ENCODE data around the gene GAMT.
A peak's percentile ranks its signal among the peaks of the same experiment; 100 is the strongest.
"Not testable (repeated sequence)": the region's sequence is repeated elsewhere in the genome, so short reads cannot be mapped to it uniquely, and the experiment has no call there.

GAMT gene

GRCh38 chr19:1401138-1401888 lies at the start of gene GAMT:
TSS of gene GAMT (minus strand) at chr19:1401542. CDS start at chr19:1401476, 66 bp downstream.
- DNase-seq, result peak; percentile 71 to 79

DNA sequence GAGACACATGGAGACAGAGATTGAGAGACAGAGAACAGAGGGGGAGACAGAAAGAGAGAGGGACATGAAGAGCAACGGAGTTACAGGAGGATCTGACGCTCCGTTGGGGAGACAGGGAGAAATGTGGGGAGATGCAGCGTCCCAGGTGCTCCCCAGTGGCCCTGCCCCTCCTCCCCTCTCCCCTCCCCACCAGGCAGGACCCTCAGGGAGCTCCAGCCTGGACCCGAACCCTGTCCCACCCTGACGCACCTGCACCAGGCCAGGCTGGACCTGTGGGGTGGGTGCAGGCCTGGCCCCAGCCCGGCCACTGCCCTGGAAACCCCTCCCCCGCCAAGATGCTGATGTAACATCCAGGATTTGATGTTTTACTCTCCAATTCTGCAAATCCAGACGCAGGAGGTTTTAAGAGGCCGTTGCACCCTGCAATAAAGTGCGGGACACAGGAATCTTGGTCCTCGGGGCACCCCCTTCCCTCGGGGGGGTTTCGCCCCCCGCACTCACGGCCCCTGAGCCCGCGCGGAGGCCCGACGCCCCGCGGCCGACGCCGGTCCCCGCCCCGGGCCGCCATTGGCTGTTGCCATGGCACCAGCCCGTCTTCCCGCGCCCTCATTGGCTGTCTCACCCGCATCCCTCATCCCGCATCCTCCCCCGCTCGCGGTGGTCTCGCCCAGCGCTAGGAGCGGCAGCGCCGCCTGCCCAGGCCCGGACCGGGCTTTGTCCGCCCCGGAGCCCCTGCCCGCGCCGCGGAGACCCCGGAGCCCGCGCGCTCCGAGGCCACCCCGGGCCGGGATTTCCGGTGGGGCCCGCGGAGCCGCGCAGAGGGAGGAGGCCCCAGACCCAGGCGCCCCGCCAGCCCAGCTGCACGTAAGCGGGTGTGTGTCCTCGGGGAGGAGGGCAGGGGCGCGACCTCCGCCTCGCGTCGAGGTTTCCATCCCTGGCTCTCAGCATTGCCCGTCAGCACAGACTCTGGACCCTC lies 48.4 kb upstream of the GAMT start, which contains the start of gene APC2:
Gene APC2, plus strand, starts transcription at position 655 of the 976 bp plus-strand sequence. CDS start 2,881 bp downstream, outside the sequence.
- peak in 1 of 2 experiments; percentile 61 for DNase-seq

DNA sequence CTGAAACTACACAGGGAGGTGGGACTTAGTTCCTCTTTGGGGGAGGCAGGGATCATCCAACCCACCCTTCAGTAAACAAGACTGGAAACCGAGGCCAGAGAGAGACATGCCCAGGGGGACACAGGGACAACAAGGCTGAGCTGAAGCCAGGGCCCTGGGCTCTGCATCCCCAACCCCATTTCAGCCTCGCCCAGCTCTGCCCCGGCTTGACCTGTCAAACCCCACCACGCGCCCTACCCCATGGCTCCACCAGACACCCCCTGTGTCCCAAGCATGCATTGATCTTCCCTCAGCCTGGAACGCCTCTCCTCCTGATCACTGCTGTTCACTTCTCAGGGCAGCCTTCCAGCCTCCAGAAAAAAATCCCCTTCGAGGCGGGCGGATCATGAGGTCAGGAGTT lies 46.6 kb upstream of the GAMT start:
- DNase-seq, result no peak

DNA sequence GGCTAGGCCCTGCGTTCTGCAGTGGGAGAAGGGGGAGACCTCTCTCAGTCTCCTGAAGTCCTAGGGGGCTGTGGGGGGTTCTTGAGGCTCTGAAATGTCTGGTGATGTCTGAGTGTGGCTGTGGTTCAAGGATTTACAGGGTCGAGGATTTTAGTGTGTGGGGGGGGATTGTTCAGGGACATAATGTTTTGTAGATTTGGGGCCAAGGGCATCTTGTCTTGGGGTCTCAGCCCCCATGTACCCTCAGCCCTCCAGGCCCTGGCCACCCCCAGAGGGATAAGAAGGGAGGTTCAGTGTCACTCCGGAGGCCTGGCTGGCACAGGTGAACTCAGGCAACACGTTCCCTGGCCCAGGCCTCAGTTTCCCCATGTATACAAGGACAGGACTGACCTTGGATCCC lies 46.2 kb upstream of the GAMT start:
- DNase-seq, result no peak

DNA sequence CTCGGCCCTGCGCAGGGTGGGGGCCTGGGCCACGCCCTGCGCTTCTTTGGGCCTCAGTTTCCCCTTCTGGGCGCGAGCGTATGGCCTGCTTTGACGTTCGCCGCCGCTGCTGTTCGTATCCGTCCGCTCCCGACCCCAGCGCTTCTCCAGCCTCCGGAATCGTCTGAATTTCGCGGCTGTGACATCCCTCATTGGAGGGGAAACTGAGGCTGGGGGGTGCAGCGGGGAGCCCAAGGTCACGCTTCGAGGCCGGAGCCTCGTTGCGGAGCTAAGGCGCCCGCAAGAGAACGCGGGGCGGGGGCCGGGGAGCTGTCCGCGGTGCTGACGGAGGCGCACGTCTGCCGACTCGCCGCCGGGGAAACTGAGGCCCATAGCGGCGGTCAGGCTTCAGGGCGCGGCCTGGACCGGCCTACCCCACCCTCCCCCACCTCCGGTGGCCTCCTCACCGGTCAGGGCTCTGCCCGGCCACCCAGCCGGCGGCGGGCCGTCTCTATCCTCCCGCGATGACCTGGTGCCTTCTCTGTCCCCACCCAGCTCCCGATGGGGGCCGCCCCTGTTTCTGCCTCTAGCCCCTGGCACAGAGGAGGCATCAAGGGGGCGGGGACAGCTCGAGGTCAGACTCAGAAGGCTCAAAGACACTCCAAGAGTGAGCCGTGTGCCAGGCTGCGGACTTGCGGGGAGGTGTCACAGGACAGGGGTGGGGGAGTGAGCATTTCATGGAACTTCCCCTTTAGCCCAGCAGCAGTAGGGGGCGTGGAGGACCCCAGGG lies 45.6 kb upstream of the GAMT start:
- no peak for DNase-seq

GRCh38 chr19:1445932-1446712 lies 44.8 kb upstream of the GAMT start:
- DNase-seq, result peak in 1 of 2 experiments; percentile 49

DNA sequence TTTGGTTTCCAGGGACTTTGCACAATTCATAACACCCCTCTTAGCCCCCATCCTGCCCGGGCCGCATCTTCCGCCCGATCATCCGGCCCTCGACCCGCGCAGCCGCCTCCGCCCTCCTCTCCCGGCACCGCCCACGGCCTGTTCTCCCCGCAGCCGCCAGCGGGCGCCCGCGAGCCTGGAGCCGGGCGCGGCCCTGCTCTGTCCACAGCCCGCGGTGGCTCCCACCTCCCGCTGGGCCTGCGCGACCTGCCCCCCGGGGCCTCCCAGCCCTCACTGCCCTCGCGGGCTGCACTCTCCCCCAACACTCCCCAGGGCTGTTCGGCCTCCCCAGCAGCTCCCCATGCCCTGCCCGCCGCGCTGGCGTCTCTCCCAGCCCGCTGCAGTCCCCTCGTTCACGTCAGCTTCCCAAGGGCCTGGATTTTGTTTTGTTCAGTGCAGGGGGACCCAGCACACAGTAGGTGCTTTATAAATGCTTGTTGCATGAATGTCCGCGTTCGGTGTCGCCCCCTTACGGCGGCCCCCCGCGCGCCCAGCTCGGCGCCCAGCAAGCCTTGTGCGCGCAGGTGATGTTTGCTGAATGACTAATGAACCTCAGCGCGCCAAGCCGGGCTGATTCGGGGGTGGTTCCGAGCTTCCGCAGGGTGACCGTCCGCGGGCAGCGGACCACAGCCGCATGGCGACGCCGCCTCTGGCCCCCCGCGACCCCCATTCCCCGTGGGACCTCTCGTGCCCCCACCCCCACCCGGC lies 44.0 kb upstream of the GAMT start:
- peak; percentile 86 to 90 for DNase-seq

DNA sequence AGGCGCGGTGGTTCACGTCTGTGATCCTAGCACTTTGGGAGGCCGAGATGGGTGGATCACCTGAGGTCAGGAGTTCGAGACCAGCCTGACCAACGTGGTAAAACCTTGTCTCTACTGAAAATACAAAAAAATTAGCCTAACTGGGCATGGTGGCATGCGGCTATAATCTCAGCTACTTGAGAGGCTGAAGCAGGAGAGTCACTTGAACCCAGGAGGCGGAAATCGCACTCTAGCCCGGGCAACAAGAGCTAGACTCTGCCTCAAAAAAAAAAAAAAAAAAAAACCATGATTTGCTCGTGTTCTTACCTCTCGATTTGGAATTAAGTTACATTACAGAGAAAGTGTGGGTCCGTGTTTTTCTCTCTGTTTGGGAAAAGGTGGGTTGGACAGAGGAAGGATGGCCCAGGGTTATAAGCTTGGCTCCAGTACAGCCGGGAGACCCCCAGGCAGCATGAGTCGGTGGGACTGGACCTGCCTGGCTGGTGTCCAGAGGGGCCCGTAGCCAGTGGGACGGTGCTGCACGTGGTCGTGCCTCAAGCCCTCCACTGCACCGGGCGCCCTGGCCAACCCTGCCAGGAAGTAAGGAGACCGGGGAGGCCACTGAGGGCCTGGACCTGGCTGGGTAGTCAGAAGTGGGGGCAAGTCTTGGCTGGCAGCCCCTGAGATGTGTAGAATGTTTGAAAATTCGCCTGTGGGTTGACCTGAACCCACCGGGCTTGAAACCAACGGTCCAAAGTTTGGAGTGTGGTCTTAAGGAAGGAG lies 40.5 kb upstream of the GAMT start:
- DNase-seq, result no peak

DNA sequence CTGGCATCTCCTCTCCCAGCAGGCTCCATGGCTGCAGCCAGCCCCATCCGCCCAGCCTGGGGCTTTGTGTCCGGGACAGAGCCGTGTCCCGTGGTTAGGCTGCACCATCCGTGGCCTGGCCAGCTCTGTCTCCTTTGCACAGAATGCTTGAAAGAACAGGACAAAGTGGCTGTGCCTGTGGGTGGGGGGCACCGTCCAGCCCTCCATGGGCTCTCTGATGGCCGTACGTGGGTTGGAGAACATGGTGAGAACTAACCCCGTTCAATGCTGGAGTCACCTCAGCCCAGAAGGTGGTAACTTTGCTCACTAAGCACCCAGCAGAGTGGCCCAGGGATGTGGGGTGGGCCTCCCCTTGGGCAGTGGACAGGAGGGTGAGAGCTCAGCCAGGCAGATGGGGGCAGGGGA lies 39.7 kb upstream of the GAMT start:
- no peak for DNase-seq

- DNase-seq, result no peak
These were observed 39.1 kb upstream of the GAMT start for GRCh38 chr19:1440418-1440801.

DNA sequence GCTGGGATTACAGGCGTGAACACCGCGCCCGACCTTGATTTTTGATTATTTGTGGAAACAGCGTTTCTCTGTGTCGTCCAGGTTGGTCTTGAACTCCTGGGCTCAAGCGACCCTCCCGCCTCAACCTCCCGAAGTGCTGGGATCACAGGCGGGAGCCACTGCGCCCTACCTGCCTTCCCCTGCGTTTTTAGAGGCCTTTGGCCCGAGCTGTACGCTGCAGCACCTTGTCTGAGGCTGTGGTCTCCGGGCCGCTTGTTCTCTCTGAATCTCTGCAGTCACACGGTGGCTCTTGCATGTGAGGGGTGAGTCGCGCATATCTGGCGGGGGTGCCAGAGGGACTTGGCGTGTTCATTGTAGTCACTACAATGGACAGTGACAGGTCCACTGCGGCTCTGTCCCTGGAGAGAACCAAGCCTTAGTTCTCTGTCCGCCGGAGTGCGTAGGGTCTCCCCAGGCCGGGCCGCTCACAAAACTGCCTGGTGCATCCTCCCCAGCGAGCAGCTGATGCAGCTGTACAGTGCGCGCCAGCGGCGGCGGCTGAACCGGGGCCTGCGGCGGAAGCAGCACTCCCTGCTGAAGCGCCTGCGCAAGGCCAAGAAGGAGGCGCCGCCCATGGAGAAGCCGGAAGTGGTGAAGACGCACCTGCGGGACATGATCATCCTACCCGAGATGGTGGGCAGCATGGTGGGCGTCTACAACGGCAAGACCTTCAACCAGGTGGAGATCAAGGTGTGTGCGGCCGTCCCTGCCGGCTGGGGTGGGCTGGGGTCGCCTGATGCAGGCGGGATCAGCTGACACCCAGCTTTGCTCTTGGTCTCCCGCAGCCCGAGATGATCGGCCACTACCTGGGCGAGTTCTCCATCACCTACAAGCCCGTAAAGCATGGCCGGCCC lies 38.4 kb upstream of the GAMT start:
- not testable (repeated sequence) for DNase-seq

GRCh38 chr19:1438933-1439354 lies 37.6 kb upstream of the GAMT start:
- DNase-seq, result no peak

DNA sequence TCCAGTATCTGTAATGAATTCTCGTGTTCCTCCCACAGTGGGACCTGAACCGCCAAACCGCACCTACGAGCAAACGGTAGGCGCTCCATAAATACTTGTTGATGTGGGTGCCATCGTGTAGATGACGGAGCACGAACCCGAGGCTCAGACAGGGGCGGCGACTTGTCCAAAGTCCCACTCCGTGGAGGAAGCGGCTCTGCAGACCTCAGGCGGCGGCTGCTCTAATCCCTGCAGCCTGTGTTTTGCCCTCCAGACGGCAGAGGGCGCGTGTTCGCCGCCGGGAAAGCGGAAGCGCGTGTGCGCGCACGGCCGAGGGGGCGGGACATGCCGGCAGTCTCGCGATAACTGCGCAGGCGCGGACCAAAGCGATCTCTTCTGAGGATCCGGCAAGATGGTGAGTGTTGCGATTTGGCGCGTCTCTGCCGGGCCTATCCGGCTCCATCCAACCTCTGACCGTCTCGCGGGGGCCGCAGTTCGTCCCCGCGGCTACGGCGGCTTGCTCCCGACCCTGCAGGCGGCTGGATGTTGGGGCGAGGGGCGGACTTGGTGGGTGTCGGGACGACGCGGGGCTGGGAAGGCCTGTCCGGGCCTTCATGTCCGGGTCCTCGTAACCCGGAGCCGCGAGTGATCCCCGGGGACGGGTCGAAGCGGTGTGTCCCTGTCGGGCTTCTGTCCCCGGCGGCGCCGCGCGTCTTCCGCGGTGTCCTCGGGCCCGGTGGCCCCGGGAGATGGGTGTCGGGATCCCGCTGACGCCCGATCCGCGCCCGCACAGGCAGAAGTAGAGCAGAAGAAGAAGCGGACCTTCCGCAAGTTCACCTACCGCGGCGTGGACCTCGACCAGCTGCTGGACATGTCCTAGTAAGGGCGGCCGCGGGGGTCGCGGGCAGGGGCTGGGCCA lies 36.9 kb upstream of the GAMT start, which contains the start of gene RPS15:
Gene RPS15, plus strand, starts transcription at position 362 of the 898 bp plus-strand sequence. Its CDS starts 30 bp downstream, at position 392.
- DNase-seq, result peak; percentile 95 to 97

GRCh38 chr19:1437609-1438008 lies 36.3 kb upstream of the GAMT start:
- no peak for DNase-seq

DNA sequence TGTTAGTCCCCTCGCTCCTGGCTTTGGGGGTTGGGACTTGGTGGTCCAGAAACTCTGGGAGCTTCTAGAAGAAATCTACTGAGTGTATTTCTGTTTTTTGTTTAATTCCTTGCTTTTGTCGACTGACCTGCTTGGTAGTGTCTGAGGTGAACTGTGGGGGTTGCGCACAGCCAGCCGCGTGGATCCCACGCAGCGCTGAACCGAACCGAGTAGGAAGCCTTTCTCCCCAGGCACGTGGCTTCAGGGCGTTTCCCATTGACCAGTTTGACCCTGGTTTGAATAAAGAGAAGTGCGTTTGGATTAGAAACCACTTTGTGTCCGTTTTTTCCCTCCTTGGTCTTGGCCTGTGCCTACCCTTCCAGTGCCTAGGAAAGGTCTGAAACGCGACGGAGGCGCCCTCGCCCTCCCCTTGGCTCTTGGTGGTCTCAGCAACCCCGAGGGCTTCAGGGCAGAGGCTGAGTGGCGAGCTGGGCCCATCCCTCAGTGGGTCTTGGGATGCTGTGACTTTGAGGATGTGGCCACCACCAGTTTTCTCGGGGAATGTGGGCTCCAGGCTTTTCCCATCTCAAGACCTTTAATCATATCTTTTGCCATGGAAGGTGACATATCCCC lies 34.1 kb upstream of the GAMT start:
- DNase-seq, result no peak

DNA sequence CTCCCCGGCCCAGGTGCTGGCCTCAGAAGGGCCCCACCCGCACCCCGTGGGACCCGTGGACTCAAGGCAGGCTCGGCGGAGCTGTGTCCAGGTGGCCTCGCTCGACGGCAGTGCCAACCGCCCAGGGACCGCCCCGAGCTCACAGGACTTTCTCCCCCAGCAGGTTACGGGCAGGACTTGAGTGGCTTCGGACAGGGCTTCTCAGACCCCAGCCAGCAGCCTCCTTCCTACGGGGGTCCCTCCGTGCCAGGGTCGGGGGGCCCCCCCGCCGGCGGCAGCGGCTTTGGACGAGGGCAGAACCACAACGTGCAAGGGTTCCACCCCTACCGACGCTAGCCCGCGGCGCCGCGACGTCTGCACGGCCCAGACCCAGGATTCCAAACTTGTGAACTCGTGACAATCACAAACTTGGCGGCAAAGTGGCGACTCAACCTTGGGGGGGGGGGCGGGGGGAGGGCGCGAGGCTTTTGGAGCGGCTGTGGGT lies 33.3 kb upstream of the GAMT start:
- no peak for DNase-seq

GRCh38 chr19:1434040-1434366 lies 32.7 kb upstream of the GAMT start:
- DNase-seq, result no peak

Data from activated T-cell treated with anti-CD3 and anti-CD28 coated beads, Interleukin-2, amount 50 U/mL, for 48 hours (primary cell).